ENCODE results near the gene TLCD3B. TPM values are rescaled to one million over a fixed set of nuclear protein-coding genes. Genes with fewer than 3 reads are reported as not detected.
A peak's percentile ranks its signal among the peaks of the same experiment; 100 is the strongest.

Gene TLCD3B
- total and polyA plus RNA-seq, 9 of the 15 experiments (the other 6 are each of a cell fraction or from before 2014, with no cell fraction given), result 0.10 to 0.52 (median 0.23) TPM; not detected in 4

- peak; percentile 94 to 97 for TF ChIP-seq TRIM24 (IDR thresholded peaks at IDR 0.05)
- no peak for TF ChIP-seq CAMTA2 (CRISPR knock-in tag; conservative IDR thresholded peaks at IDR 0.05)
- TF ChIP-seq ARID1B (IDR thresholded peaks at IDR 0.05), result 0 out of 2 replicates have a peak, but pooled peaks have one; percentile 17
- TF ChIP-seq RREB1 (CRISPR knock-in tag; IDR thresholded peaks at IDR 0.05), result peak; percentile 85; the same call in 1 of the 2 replicates
- peak; percentile 86 for TF ChIP-seq RBFOX2 (IDR thresholded peaks at IDR 0.05; ENCODE audit: low read depth, low read length)
- no peak for TF ChIP-seq MCM5 (IDR thresholded peaks at IDR 0.05; ENCODE audit: low read depth)
- TF ChIP-seq LCOR (CRISPR knock-in tag; IDR thresholded peaks at IDR 0.05), result peak; percentile 99
- peak; percentile 98 for TF ChIP-seq ZNF511 (CRISPR knock-in tag; IDR thresholded peaks at IDR 0.05)
- no peak for TF ChIP-seq ATF1 (CRISPR knock-in tag; IDR thresholded peaks at IDR 0.05)
- TF ChIP-seq ATF1 (tag; IDR thresholded peaks at IDR 0.05), result peak; percentile 63; the same call in 1 of the 2 replicates
- TF ChIP-seq ZNF408 (CRISPR knock-in tag; IDR thresholded peaks at IDR 0.05; ENCODE audit: low read depth), result no peak
- peak; percentile 100 for TF ChIP-seq E2F3 (CRISPR knock-in tag; IDR thresholded peaks at IDR 0.05)
- TF ChIP-seq FIP1L1 (IDR thresholded peaks at IDR 0.05; ENCODE audit: low read depth, low read length, poor library complexity, severe bottlenecking), result peak; percentile 85
- TF ChIP-seq ZNF146 (CRISPR knock-in tag; IDR thresholded peaks at IDR 0.05; ENCODE audit: unreplicated experiment), result no peak
- TF ChIP-seq FOXA3 (CRISPR knock-in tag; conservative IDR thresholded peaks at IDR 0.05 in 1 of 2, IDR thresholded peaks at IDR 0.05 in 1 of 2), result peak in 1 of 2 experiments; percentile 81; a peak in 1 of 4 replicates
- TF ChIP-seq ETV6 (IDR thresholded peaks at IDR 0.05; ENCODE audit: borderline replicate concordance in 1 of 2, low read depth in 2 of 2, low read length in 1 of 2), result no peak
- TF ChIP-seq ETV6 (CRISPR knock-in tag; IDR thresholded peaks at IDR 0.05; ENCODE audit: borderline replicate concordance), result no peak
- TF ChIP-seq LARP7 (IDR thresholded peaks at IDR 0.05), result no peak
- TF ChIP-seq JUND (IDR thresholded peaks at IDR 0.05; ENCODE audit: borderline replicate concordance, low read depth, low read length), result 0 out of 2 replicates have a peak, but pooled peaks have one; percentile 42
- TF ChIP-seq JUND (tag; IDR thresholded peaks at IDR 0.05; ENCODE audit: borderline replicate concordance, low read depth, low read length), result peak; percentile 35; the same call in 1 of the 3 replicates
- TF ChIP-seq MTA1 (IDR thresholded peaks at IDR 0.05; ENCODE audit: borderline replicate concordance), result 0 out of 2 replicates have a peak, but pooled peaks have one; percentile 29
- no peak for TF ChIP-seq GABPB2 (CRISPR knock-in tag; conservative IDR thresholded peaks at IDR 0.05)
- TF ChIP-seq NBN (IDR thresholded peaks at IDR 0.05; ENCODE audit: low read depth), result peak; percentile 53; the same call in 1 of the 2 replicates
- no peak for TF ChIP-seq COPS2 (conservative IDR thresholded peaks at IDR 0.05)
- peak in 1 of 2 experiments; percentile 89; a peak in 1 of 4 replicates for TF ChIP-seq TEAD1 (CRISPR knock-in tag; IDR thresholded peaks at IDR 0.05)
Observed at GRCh38 chr16:30052671-30053372, 21.8 kb upstream of the TLCD3B start (continued).

Data from K562 (cell line).